ENCODE results near the gene PHLDB1. TPM values are rescaled to one million over a fixed set of nuclear protein-coding genes. Genes with fewer than 3 reads are reported as not detected.
"Not testable (repeated sequence)": the region's sequence is repeated elsewhere in the genome, so short reads cannot be mapped to it uniquely, and the experiment has no call there.

PHLDB1 gene
- total RNA-seq, 1 experiment from 2014 or later = 40.0 TPM

DNA sequence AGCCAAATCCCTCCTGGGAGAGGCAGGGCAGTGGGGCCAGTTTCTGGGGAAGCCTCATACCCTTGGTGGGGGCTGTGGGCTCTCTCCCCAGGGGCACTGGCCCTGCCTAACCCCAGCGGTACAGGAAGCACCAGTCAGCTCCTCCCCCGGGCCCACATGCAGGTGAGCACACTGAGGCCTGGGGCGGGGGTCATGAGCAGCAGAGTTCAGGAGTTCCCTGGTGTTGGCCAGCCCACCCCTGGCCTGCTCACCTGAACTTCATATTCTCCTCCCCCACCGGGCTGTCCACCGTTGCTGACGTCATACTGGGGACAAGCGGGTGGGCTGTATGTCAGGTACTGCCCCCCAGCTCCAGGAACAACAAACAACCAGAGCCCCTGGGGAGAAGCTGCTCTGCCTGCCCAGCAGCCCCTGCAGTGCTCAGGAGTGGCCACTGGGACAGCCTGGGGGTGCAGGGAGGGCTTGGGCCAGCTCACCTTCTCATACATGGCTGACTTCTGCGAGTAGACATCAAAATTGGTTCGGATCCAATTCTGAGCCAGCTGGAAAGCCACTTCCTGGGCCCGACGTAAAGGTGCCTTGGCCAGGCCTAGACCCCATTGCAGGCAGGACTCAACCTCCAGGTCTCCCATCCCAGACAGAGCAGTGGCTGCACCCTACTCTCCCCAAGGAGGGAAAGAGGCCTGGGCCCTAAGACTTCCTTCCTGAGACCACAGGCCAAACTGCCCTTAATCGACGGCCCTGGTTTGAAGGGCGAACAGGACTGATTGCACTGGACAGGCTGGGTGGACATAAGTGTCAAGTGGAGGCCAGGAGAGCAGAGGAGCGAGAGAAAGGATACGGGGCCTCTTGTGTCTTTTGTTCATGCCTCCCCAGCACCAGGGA is 51.3 kb downstream of the PHLDB1 start:
- no peak for DNase-seq (ENCODE audit: low spot score)

DNA sequence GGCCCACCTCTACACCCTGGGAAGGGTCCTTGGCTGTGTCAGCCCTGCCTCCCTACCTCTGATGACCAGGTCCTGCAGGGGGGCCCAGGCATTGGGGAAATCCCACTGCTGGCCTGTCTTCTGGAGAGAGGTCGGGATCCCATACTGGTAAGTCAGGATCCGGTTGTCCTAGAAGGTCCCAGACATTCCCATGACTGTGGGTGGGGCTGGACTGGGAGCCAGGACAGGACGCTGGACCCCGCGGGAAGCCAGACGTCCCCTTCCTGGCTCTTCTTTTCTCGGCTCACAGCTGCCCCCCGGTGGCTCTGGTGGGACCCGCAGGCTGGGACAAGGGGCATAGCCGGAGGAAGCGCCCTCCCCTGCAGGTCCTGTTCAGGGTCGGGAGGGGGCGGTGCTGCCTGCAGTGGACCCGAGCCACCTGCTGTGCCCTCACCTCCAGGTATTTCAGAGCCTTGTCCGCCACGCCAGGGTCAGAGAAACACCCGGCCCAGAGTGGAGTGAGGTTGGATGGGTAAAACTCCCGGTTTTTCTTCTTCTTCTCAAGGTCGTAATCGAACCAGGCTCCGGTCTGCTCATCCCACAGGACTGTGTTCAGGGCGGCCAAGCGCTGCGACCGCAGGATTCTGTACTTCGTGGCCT is 52.0 kb downstream of the PHLDB1 start:
- DNase-seq (ENCODE audit: low spot score) = peak; percentile 83

DNA sequence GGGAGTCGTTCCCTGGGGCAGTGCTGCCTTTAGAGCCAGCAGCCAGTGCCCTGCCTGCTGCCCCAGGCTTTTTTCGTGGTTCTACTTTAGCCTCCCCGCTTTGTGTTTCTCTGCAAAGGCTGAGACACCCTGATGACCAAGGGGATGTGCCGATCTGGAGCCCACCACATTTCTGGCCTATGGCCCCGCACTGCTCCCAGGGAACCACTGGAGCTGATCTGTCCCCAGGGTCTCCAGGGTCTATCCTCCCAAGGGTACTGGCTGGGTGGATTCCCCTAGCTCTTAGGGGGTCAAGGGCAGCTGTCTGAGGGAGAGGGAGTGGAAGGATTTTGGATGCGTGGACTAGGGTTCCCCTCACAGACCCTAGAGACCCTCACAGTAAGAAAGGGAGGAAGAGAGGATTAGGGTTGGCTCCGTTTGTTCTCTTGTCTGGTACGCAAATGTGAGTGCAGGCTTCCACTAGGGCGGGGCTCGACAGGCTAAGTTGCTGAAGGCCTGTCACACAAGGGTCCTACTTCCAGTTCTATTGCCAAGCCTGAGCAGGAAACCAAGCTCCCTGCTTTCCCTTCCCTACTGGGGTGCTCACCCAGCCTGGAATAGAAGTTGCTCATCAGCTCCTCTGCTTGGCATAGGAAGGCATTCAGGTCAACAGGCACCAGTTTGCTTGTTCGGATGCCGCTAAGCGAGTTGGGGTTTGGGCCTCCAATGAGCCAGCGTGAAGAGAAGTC is 52.7 kb downstream of the PHLDB1 start:
- DNase-seq (ENCODE audit: low spot score) = no peak

DNA sequence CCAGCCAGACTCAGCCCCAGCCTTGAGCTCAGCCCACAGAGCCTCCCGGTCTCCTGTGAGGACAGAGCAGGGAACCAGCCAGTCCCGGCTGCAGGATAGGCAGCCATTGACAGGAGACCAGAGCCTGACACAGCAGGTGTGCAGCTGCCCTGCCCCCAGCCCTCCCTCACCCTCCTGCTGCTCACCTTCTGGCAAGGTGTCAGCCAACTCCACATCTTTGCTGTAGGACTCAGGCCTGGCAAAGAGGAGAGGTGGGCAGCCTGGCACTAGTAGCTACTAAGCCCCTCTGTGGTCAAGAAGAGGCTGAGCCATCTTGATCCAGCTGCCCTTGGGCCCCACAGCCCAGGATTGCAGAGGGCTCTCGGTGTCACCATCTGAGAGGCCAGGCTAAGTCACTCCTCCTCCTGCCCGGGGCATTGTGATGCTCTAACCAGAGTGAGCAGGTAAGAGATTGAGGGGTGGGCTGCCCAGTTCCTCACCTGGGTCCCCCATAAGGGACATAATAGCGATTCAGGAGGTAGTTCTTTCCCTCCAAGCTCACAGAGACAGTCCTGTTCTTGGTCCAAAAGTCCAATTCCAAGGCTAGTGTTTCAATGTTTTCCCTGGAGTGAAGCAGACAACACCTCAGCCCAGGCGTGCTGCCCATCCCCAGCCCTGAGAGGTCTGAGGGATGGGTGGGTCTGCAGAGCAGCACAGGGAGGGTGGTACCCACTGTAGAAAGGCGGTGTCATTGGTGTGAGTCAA is 53.4 kb downstream of the PHLDB1 start:
- DNase-seq (ENCODE audit: low spot score) = no peak

DNA sequence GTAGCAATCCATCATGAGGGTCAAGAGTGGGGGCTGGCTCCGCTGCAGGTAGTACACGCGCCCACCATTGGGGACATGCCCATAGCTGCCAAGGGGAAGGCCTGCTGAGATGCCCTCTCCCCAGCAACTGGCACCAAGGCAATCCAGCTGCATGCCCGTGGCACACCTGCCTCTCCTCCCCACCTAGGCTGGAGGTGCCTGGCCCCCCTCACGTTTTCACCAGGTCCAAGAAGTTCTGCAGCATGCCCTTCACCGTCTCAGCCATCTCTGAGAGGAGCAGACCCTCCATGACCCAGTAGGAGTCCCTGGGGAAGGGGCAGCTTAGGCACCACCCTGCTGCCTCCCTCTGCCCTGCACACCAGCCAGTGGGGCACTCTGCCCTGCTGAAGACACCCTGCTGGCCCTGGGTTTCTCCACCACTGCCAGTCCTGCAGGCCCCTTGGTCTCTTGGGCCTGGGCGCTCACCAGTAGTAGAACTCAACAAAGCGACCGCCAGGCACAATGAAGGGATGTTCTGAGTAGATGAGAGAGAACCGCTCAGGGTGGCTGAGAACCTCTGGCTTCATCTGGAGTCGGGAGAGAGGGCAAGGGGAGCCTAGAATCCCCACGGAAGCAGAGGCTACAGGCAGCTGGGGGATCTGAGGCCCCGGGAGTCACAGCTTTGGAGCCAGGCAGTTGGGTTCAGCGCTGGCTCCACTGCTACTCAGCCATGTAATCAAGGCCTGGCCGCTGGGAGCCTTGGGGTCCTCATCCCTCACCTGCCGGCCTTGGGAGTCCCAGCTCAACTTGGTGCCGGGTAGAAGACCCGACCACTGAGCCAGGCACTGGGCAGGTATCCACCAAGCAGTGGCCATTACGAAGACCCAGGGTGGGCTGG is 54.2 kb downstream of the PHLDB1 start:
- DNase-seq (ENCODE audit: low spot score) = no peak

DNA sequence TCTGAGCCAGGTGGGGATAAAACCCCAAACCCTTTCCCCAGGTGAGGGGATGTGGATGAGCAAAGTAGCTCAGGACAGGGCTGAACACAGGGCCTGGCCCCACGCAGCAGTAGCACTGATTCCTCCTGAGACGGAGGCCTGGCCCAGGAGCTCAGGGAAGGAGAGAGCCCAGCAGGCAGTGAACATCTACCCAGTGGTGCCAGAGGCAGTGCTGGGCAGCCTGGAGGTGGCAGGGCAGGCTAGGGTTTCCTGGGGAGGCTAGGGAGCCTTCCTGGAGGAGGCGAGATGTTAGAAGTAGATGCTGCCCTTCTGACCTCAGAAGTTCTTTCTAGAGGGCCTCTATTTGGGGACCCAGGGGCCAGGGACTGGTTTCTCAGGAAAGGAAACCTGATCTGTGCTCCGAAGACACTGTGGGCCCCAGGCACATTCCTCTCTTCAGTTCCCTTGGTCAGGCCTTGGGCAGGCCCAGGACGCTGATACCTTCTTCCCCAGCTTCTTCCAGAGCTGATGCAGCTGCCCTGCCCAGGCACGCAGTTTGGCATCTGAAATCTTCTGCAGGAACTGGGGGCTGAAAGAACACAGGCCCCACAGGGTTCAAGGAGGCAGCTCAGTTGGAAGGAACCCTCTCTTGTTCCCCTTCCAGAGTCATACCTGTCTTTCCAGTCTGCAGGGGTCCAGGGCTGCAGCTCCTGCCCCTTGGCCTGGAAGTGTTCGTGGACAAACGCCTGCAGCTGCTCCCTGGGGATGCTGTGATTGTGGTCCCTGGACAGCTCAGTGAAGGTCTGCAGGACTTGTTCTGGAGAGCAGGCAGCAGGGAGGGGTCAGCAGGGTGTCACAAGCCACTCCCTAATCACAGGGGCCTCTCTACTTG is 55.2 kb downstream of the PHLDB1 start:
- no peak for DNase-seq (ENCODE audit: low spot score)

DNA sequence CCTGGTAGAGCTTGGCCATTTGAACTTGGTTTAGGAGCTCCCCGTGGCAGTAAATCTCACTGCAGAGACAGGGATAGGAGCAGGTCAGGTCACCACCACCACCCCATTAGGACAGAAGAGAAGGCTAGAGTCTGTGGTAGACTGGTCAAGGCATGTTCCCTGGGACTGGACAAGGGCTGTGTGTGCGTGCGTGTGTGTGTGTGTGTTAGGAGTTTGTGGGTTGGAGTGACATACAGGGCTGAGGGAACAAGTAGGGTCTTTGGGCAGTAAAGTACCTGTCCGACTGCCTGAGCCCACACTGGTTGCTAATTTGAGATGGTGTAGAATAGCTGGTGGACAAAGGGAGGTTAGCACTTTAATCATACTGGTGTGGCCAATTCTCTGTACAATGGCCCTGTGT is 56.0 kb downstream of the PHLDB1 start:
- DNase-seq (ENCODE audit: low spot score) = no peak

DNA sequence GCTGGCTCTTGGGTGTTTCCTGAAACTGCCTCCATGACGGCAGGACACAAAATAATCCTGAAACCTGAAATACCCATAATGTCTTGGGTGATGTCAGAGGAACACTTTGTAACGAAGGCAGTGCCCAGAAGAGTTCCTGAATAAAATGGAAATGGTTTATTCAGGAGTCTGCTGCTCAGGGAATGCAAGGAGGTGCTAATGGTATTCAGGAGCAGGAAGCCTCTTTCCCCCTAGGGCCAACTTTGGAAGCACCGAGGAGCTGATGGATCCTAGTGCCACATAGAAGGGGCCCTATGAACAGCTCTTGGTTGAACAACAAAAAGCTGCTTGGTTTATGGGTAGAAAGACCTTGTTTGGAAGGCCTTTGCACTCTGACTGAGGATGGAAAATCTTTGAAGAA is 56.5 kb downstream of the PHLDB1 start:
- no peak for DNase-seq (ENCODE audit: low spot score)

DNA sequence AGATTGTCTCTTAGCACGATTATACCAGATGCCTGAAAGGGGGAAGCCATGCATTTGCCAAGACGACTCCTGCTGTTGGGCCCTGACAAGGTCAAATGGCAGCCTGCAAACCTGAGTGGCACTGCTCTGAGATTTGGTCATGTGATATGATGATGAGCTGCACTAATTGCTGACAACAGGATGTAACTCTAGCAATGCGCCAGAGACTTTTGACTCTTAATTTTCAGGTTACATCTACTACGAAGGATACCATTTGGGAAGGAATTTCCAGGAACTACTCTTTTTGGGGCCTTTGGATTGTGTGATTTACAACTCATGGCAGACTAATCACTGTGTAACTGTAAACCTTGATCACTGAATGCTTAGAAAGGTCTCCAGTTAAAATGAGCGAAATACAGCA is 59.0 kb downstream of the PHLDB1 start:
- DNase-seq (ENCODE audit: low spot score) = no peak

DNA sequence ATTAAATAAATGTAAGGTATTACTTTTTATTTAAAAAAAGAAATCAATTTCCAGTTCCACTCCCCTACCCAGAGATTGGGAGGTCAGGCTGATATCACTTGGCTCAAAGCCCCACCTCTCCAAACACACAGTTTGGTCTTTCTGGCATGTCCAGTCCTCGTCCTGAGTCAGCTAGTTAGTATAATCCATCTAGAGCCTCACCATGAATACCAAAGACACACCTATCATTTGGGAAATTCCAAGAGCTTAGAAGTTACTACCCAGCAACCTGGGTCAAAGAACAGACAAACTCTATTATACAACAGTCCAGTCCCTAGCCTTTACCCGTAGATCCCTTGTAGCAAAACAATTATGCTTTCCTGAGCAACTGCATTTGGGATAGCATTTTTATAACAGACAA is 62.6 kb downstream of the PHLDB1 start:
- DNase-seq (ENCODE audit: low spot score) = no peak

DNA sequence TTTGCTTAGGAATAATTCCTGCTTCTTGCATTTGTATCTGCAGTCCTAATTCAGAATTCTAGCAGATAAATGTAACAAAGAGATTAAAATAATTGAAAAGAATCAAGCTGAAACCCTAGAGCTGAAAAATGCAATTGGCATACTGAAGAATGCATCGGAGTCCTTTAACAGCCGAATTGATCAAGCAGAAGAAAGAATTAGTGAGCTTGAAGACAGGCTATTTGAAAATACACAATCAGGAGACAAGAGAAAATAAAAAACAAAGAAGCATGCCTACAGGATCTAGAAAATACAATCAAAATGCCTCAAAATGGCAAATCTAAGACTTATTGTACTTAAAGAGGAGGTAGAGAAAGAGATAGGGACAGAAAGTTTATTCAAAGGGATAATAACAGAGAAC is 63.8 kb downstream of the PHLDB1 start:
- DNase-seq (ENCODE audit: low spot score) = no peak

DNA sequence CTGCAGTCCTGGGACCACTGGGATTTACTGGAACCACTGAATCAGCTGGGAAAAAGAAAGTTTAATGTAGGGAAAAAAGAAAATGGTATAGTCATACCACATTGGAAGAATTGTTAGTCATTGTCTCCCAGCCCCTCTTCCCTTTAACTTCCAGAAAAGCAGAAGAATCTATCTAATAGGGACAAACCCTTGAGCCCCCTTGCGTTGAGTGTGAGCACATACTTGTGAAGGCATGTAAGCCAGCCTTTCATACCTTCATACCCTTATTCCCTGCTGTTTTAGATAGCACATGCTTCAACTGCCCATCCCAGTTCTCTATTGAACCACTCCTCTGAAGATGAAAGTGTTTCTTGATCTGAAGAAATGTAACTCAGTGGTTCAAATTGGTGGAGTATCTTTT is 65.4 kb downstream of the PHLDB1 start:
- DNase-seq (ENCODE audit: low spot score) = no peak

DNA sequence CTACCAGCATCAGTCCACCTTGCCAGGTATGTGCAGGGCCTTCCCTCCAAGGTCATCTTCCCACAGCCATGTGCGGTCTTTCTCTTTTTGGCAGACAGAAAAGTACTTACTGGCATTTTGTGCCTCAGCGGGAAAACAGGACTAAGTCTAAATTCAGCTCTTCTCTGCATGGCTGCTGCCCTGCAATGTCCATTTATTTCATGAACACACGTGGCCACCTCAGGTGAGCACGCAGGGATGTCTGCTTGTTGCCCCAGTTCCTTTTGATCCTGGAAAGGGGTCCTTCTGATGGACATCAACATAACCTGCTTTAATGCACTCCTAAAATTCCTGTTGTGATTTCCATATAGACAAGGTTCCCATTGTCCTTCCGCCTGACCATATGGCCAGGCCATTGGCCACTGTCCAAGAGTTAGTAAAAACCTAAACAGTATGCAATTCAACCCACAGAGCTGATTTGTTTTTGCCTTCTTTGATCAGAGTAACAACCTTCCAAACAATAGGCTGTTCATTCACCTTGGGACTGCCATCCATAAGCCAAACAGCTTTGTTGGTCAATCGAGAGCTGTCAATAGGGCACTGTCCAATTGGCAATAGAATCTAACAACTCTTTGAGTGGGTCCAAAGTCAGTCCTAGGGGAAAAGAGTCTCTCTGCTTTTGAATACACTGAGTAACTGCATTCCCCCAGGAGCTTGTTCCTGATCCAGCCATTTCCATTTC is 66.1 kb downstream of the PHLDB1 start:
- DNase-seq (ENCODE audit: low spot score) = no peak

DNA sequence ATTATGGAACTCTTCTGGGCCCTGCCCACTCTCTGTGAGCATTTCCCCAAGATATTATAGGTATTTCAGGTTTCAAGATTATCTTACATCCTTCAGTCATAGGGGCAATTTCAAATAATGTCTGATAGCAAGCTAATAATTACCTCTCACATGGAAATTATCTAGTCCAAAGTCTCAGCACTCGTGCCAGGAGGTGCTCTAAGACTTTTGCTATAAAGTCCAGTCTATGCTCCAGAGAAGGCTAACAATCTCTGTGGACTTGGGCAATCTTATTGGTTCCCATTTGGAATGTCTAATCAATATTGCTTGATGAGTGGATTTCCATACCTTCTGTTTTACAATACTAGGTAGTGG is 66.6 kb downstream of the PHLDB1 start:
- DNase-seq (ENCODE audit: low spot score) = no peak

DNA sequence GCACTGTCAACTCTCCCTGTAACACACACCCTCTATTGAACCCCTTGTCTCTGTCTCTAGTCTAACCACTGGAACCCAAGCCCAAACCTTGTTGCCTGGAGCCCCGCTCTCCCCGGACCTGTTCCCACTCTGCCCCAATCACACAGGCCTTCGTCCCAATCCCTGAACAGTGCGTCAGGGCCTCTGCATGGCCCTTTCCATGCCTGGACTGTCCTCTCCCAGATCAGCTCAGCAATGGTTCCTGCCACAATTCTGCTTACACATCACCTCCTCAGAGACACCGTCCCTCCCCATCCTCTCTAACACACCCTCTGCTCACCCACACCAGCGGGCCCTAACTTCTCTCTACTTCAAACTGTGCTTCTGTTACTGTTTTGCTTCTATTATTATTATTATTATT is 70.6 kb downstream of the PHLDB1 start:
- DNase-seq (ENCODE audit: low spot score) = no peak

DNA sequence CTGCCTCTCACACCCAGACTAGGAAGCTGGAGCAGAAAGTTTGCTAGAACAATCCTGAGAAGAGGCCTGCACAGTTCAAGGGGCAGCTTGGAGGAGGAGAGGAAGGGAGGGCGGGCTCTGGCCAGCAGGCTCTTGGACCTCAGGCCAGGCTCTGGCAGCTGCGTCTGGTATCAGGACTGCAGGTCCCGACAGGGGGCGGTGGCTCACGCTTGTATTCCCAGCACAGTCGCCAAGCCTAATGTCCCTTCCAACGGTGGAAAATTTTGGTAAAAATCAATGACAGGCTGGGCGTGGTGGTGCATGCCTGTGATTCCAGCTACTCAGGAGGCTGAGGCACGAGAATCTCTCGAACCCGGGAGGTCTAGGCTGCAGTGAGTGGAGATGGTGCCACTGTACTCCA is 71.5 kb downstream of the PHLDB1 start:
- DNase-seq (ENCODE audit: low spot score) = not testable (repeated sequence)

DNA sequence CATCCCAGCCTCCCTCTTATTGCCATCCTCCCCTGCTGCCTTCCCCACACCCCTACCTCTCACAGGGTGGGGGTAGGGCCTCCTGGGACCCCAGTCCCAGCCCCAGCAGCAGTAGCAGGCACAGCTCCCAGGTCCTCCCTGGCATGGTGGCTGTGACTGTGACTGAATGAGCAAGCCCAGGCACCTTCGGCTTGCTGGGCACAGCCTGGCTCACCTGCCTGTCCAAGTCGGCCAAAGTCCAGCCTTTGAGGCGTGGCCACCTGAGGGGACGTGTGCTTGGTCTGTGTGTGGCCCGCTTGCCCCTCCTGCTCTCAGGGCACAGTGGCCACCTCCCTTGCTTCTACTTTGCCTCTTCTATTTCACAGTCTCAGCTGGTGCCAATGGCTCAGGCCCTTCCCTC is 72.1 kb downstream of the PHLDB1 start, which contains the start of gene TREH:
Gene TREH, minus strand, starts transcription at position 168 of the 400 bp plus-strand sequence. Its CDS starts 23 bp downstream, at position 145.
- DNase-seq (ENCODE audit: low spot score) = no peak

DNA sequence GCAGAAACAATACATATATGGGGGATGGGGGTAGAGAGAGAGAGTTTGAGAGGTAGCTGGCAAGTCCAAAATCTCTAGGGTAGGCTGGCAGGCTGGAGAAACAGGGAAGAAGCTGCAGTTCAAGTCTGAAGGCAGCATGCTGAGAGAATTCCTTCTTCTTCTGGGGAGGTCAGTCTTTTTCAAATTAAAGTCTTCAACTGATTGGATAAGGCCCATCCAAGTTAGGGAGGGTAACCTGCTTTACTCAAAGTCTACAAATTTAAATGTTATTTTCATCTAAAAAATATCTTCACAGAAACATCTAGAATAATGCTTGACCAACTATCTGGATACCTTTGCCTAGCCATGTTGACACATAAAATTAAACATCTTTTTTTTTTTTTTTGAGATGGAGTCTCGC is 75.0 kb downstream of the PHLDB1 start:
- DNase-seq (ENCODE audit: low spot score) = no peak

DNA sequence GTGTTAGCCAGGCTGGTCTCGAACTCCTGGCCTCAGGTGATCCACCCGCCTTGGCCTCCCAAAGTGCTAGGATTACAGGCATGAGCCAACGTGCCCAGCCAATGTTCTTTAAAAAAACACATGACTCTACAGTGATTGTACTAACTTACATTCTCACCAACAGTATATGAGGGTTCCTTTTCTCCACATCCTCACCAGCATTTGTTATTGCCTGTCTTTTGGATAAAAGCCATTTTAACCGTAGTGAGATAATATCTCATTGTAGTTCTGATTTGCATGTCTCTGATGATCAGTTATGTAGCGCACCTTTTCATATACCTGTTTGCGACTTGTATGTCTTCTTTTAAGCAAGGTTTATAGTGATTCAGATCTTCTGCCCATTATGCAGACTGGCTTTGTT is 75.5 kb downstream of the PHLDB1 start:
- DNase-seq (ENCODE audit: low spot score) = not testable (repeated sequence)
